Uterus (tissue), 4 donors: ENCODE results near the gene MRPS16. TPM values are rescaled to one million over a fixed set of nuclear protein-coding genes. Genes with fewer than 3 reads are reported as not detected.

ENCODE experiments used
- DNase-seq, 2 donors: peaks; one replicate each; pipeline ENCODE4 v3.0.0-alpha.2; 2019 to 2020
- H3K27ac ChIP-seq, 2 donors: fragments of 200-600 bp; sonication (generic); 1 replicate in 1 of 2; 2 replicates in 1 of 2; pipeline ENCODE4 v1.5.1; 2016 to 2018
- H3K27me3 ChIP-seq, 2 donors: fragments of 200-600 bp; sonication (generic); one replicate each; pipeline ENCODE4 v1.5.1; 2018 to 2019; ENCODE audit warnings: control low read depth in 1 of 2
- H3K36me3 ChIP-seq, 2 donors: fragments of 200-600 bp; sonication (generic); one replicate each; pipeline ENCODE4 v1.5.1; 2019; ENCODE audit warnings: control low read depth in 1 of 2
- H3K4me1 ChIP-seq, 2 donors: fragments of 200-600 bp; sonication (generic); one replicate each; pipeline ENCODE4 v1.5.1; 2018 to 2019; ENCODE audit warnings: control low read depth in 1 of 2
- H3K4me3 ChIP-seq, 2 donors: fragments of 200-600 bp; sonication (generic); 1 replicate in 1 of 2; 2 replicates in 1 of 2; pipeline ENCODE4 v1.5.1; 2018 to 2019; ENCODE audit warnings: mild to moderate bottlenecking in 1 of 2
- H3K9me3 ChIP-seq, 2 donors: fragments of 200-600 bp; sonication (generic); one replicate each; pipeline ENCODE4 v1.5.1; 2019; ENCODE audit warnings: control low read depth in 1 of 2
- POLR2A ChIP-seq, 2 donors: fragments of 450-650 bp; IDR thresholded peaks; one replicate each; pipeline ENCODE4 v1.6.1; 2016; ENCODE audit warnings: antibody characterized with exemption in 2 of 2, mild to moderate bottlenecking in 1 of 2, moderate library complexity in 1 of 2
- intact Hi-C: fragments of 100-400 bp; cut with DNase I; formaldehyde crosslinking; loops from one replicate; pipeline ENCODE4 v1.15.1; 2023; ENCODE audit warnings: low total_unique reads
- total RNA-seq, 4 donors: library from RNA; depleted of rRNA in 3 of 4; stranded (reverse); fragments of >200 nt in 3 of 4; gene quantifications; one replicate each; pipeline versions ENCODE4 v1.1.0 to v1.2.4, GENCODE V29; 2014 to 2023
- TF ChIP-seq, protein P1 (sequence below), 4 experiments: fragments of 200-600 bp in 2 of 4; fragments of 450-650 bp in 2 of 4; sonication (generic) in 2 of 4; IDR thresholded peaks; one replicate each; pipeline ENCODE4 v1.5.1; 2016 to 2019; ENCODE audit warnings: antibody characterized with exemption in 4 of 4, mild to moderate bottlenecking in 2 of 4, moderate library complexity in 1 of 4
- donor health status: DM: yes; HTN: yes; CAD: no.

Gene MRPS16
- total RNA-seq, 4 donors from 2014 or later = 6.8 to 67.7 (median 54.0) TPM

DNA sequence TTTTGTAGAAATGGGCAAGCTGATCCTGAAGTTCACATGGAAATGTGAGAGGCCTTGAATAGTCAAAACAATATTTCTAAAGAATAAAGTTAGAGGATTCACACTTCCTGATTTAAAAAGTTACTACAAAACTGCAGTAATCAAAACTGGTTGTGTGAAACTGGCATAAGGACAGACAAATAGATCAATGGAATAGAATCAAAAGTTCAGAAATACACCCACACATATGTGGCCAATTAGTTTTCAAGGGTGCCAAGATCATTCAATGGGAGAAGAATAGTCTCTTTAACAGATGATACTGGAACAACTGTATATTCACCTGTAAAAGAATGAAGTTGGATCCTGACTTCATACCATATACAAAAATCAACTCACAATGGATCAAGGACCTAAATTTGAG lies 33.1 kb downstream of the MRPS16 start:
- no peaks in the 10 kb centered on the region for H3K27me3 ChIP-seq
- H3K4me3 ChIP-seq = no peak overlapping the region
- H3K36me3 ChIP-seq = no peaks in the 10 kb centered on the region
- intact Hi-C loops = no loop called here
- TF ChIP-seq, protein P1, sequence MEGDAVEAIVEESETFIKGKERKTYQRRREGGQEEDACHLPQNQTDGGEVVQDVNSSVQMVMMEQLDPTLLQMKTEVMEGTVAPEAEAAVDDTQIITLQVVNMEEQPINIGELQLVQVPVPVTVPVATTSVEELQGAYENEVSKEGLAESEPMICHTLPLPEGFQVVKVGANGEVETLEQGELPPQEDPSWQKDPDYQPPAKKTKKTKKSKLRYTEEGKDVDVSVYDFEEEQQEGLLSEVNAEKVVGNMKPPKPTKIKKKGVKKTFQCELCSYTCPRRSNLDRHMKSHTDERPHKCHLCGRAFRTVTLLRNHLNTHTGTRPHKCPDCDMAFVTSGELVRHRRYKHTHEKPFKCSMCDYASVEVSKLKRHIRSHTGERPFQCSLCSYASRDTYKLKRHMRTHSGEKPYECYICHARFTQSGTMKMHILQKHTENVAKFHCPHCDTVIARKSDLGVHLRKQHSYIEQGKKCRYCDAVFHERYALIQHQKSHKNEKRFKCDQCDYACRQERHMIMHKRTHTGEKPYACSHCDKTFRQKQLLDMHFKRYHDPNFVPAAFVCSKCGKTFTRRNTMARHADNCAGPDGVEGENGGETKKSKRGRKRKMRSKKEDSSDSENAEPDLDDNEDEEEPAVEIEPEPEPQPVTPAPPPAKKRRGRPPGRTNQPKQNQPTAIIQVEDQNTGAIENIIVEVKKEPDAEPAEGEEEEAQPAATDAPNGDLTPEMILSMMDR (IDR thresholded peaks at IDR 0.05) = no peak
- no peak for TF ChIP-seq POLR2A (IDR thresholded peaks at IDR 0.05)
- H3K27ac ChIP-seq = no peak overlapping the region
- H3K9me3 ChIP-seq = no peaks in the 10 kb centered on the region
- H3K4me1 ChIP-seq = no peaks in the 10 kb centered on the region
- no peak for DNase-seq

DNA sequence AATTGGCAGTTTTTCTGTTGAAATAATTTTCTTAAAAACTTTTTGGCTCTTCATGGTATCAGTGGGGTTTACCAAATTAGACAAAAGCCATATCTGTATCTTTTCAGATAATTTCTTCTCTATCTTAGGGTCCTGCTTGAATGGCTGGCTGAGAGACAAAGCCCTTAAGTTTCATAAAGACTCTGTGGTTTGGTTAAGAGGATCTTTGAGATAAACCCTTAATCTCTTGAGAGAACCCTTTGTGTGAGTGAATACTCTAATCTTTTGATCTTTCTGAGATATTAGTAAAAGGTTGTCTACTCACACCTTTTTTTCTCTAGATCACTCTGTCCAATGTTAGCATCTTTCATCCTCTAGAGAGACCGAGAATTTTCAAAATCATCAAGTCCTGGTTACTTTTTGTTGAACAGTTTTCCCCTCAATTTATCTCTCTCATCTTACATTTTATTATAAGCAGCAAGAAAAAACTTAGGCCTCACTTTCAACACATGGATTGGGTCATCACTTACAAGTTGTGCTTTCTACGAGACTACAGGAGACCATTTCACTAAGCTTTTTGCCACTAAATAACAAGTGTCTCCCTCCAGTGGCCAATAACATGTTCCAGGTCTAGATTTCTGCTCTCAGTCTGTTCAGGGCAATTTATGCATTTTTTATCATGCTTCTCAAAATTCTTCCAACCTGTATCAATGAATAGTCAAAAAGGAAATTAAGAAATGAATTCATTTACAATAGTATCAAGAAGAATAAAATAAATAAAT lies 33.8 kb downstream of the MRPS16 start:
- Histone ChIP-seq H3K27ac (no peak overlapping the region), H3K9me3 (no peaks in the 10 kb centered on the region), H3K4me3 (no peak overlapping the region), H3K27me3 (no peaks in the 10 kb centered on the region), H3K4me1 (no peaks in the 10 kb centered on the region), H3K36me3 (no peaks in the 10 kb centered on the region)
- intact Hi-C loops = no loop called here
- no peak for DNase-seq
- no peak for TF ChIP-seq POLR2A (IDR thresholded peaks at IDR 0.05)
- TF ChIP-seq, protein P1 (IDR thresholded peaks at IDR 0.05) = peak in 1 of 4 experiments; percentile 3

DNA sequence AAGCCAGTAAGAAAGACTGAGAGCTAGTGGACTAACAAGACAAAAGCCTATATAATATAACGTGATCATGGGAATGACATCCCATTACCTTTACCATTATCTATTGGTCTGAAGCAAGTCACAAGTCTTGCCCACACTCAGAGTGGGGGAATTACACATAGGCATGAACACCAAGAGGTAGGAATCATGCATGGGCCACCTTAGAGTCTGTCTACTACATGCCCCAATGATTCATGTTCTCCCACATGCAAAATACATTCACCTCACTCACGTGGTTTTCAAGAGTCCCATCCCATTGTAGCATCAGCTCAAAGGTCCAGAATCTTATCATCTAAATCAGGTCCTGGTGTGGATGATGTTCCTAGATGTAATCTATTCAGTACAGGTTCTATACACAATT lies 34.8 kb downstream of the MRPS16 start:
- Histone ChIP-seq H3K4me1 (no peaks in the 10 kb centered on the region), H3K36me3 (no peaks in the 10 kb centered on the region), H3K27ac (no peak overlapping the region), H3K4me3 (no peak overlapping the region), H3K27me3 (no peaks in the 10 kb centered on the region), H3K9me3 (no peaks in the 10 kb centered on the region)
- DNase-seq = no peak
- intact Hi-C loops = no loop called here
- TF ChIP-seq, protein P1 (IDR thresholded peaks at IDR 0.05) = no peak
- no peak for TF ChIP-seq POLR2A (IDR thresholded peaks at IDR 0.05)

DNA sequence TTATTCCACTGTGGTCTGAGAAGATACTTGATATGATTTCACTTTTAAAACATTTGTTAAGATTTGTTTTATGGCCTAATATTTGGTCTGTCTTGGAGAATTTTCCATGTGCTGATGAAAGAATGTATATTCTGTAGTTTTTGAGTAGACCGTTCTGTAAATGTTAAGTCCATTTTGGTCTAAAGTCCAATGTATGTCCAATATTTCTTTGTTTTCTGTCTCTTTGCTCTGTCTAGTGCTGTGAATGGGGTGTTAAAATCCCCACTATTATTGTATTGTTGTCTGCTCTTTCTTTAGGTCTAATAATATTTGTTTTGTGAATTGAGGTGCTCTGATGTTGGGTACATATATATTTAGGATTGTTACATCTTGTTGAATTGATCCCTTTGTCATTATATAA lies 36.7 kb downstream of the MRPS16 start:
- no peaks in the 10 kb centered on the region for H3K36me3 ChIP-seq
- intact Hi-C loops = no loop called here
- H3K9me3 ChIP-seq = no peaks in the 10 kb centered on the region
- no peaks in the 10 kb centered on the region for H3K4me1 ChIP-seq
- DNase-seq = no peak
- no peaks in the 10 kb centered on the region for H3K27me3 ChIP-seq
- no peak overlapping the region for H3K27ac ChIP-seq
- no peak for TF ChIP-seq POLR2A (IDR thresholded peaks at IDR 0.05)
- H3K4me3 ChIP-seq = no peak overlapping the region

DNA sequence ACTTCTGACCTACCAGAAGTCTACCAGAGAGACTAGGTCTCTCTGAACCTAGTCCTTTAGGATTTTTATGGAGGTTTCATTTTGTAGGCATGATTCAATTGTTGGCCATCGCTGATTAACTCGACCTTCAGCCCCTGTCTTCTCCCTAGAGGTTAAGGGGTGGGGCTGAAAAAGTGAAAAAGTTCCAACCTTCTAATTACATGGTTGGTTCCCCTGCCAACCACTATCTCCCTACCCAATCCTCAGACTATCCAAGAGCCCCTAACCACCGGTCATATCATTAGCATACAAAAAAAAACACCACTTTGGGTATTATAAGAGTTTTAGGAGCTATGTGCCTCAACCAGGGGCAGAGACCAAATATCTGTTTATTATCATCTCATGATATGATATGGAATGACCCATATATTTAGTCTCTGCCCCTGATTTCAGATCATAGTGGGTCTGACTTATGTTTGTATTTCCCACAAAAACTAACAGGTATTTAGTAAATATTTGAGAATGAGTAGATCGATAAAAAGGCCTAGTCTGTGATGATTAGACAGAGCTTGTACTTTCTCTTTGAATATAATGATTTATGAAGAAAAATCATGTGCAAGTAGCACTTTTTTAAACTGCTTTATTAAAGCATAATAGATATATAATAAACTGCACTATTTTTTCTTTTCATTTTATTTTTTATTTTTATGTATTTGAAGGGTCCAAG lies 41.2 kb downstream of the MRPS16 start:
- Histone ChIP-seq H3K9me3 (no peaks in the 10 kb centered on the region), H3K36me3 (no peaks in the 10 kb centered on the region), H3K4me1 (no peaks in the 10 kb centered on the region), H3K4me3 (no peak overlapping the region), H3K27me3 (no peaks in the 10 kb centered on the region), H3K27ac (no peak overlapping the region)
- intact Hi-C loops = no loop called here
- TF ChIP-seq POLR2A (IDR thresholded peaks at IDR 0.05) = no peak
- TF ChIP-seq, protein P1 (IDR thresholded peaks at IDR 0.05) = no peak
- DNase-seq = no peak
